Coronary artery (tissue), 2 donors: ENCODE data around the gene PTPA.

Experiments used
- DNase-seq: peaks from one replicate; pipeline ENCODE4 v3.0.0-alpha.2; 2017; ENCODE audit warnings: low spot score
- H3K27ac ChIP-seq, 2 donors: fragments of 200-600 bp; sonication (generic); one replicate each; pipeline ENCODE4 v1.5.1; 2016 to 2019
- H3K4me3 ChIP-seq: fragments of 200-600 bp; sonication (generic); 2 replicates; pipeline ENCODE4 v1.5.1; 2016; ENCODE audit warnings: mild to moderate bottlenecking, moderate library complexity
- TF ChIP-seq, protein P1 (sequence below): fragments of 200-600 bp; sonication (generic); IDR thresholded peaks from one replicate; pipeline ENCODE4 v1.5.1; 2019; ENCODE audit warnings: antibody characterized with exemption

The PTPA gene

DNA sequence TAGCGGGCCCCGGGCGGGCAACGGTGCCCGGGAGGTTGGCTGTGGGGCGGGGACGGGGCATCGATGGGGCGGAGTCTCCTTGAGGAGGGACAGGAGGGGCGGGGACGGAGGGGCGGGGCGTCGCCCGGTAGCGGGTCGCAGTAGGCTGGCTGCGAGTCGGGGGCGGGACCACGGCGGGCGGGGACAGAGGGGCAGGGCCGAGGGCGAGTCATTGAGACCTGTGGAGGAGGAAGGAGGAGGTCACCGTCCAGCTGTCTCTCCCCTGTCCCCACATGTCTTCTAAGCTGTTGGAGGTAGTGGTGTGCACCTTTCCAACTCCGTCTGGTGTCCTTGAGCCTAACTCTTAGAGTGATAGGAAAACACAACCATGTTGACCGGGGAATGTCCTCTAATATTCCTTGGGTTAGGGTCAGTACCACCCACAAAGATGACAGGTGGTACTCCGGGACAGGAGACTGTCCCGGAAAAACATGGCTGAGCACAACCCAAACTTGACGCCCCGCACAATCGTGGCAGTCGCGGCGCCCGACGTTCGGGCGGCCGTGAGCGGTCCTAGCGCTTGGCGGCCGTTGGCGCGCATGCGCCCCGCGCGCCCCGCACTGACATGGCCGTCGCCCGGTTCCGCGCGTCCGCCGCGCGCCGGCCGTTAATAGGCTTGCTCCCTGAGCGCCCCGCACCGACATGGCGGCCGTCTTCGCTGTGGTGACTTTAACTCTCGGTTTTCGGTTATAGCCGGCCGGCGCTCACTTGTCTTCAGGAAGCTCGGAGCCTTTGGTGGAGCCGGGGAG is at the start of gene PTPA, which contains the start of gene CRAT:
PTPA (plus strand) TSS at position 676 of the 788 bp plus-strand sequence. CDS start 186 bp downstream, outside the sequence.
CRAT (minus strand) TSS at position 54 of the 788 bp plus-strand sequence. CDS start 284 bp downstream, outside the sequence.
- peak within 1 kb of the TSS; percentile 88 to 91 for H3K27ac ChIP-seq
- peak within 1 kb of the TSS; percentile 99 for H3K4me3 ChIP-seq
- peak; percentile 98 for DNase-seq
- TF ChIP-seq, protein P1, sequence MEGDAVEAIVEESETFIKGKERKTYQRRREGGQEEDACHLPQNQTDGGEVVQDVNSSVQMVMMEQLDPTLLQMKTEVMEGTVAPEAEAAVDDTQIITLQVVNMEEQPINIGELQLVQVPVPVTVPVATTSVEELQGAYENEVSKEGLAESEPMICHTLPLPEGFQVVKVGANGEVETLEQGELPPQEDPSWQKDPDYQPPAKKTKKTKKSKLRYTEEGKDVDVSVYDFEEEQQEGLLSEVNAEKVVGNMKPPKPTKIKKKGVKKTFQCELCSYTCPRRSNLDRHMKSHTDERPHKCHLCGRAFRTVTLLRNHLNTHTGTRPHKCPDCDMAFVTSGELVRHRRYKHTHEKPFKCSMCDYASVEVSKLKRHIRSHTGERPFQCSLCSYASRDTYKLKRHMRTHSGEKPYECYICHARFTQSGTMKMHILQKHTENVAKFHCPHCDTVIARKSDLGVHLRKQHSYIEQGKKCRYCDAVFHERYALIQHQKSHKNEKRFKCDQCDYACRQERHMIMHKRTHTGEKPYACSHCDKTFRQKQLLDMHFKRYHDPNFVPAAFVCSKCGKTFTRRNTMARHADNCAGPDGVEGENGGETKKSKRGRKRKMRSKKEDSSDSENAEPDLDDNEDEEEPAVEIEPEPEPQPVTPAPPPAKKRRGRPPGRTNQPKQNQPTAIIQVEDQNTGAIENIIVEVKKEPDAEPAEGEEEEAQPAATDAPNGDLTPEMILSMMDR, result no peak

DNA sequence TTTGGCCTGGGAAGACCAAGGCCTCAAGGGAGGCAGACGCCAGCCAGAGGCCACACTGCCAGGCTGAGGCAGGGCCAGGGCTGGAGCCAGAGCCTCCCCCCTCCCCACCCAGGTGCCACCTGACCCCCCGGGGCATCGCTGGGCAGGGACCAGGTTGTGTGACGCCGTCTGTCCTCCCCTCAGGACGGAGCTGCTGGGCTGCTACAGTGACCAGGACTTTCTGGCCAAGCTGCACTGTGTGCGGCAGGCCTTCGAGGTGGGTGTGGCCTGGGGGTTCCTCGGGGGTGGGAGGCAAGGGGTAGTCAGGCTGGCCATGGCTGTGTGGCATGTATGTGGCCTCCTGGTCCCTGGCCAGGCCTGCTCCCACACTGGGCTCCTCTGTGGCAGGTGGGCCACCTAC is 48.2 kb upstream of the PTPA start:
- TF ChIP-seq, protein P1, result no peak
- no peak for DNase-seq

DNA sequence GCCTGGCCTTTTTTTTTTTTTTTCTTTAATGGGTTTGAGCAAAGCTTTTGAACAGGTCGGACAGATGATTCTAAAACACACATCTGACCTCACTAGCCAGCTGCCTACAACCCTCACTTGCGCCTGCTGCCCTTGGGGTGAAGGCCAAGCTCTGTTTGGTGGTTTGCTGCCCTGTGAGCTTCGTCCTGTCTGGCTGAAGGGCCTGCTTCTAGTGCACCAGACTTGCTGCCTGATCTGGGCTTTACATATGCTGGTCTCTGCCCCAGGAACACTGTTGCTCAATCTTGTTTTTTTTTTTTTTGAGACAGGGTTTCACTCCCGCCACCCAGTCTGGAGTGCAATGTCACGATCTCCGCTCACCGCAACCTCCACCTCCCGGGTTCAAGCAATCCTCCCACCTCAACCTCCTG is 46.7 kb upstream of the PTPA start:
- DNase-seq, result no peak
- H3K27ac ChIP-seq, result no peak overlapping the region
- TF ChIP-seq, protein P1, result no peak

More for the DNA sequence above, 48.2 kb upstream of the PTPA start:
- Histone ChIP-seq H3K27ac (no peak overlapping the region), H3K4me3 (no peak overlapping the region)

DNA sequence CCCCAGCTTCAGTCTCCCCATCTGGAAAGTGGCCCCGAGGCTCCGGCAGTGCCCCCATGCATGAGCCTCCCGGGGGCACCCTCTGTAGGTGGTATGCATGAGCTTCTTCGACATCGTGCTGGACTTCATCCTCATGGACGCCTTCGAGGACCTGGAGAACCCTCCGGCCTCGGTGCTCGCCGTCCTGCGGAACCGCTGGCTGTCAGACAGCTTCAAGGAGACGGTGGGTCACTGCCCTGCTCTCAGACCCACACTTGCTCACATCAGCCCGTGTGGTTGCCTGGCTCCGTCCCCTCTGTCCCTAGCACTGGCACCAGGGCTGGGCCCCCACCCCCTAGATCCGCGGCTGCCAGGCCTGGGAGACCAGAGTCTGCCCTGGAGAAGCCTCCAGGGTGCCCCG is 43.1 kb upstream of the PTPA start:
- no peak for DNase-seq
- TF ChIP-seq, protein P1, result no peak
- H3K27ac ChIP-seq, result no peak overlapping the region
- H3K4me3 ChIP-seq, result no peak overlapping the region

More for the DNA sequence above, 46.7 kb upstream of the PTPA start:
- H3K4me3 ChIP-seq, result no peak overlapping the region

DNA sequence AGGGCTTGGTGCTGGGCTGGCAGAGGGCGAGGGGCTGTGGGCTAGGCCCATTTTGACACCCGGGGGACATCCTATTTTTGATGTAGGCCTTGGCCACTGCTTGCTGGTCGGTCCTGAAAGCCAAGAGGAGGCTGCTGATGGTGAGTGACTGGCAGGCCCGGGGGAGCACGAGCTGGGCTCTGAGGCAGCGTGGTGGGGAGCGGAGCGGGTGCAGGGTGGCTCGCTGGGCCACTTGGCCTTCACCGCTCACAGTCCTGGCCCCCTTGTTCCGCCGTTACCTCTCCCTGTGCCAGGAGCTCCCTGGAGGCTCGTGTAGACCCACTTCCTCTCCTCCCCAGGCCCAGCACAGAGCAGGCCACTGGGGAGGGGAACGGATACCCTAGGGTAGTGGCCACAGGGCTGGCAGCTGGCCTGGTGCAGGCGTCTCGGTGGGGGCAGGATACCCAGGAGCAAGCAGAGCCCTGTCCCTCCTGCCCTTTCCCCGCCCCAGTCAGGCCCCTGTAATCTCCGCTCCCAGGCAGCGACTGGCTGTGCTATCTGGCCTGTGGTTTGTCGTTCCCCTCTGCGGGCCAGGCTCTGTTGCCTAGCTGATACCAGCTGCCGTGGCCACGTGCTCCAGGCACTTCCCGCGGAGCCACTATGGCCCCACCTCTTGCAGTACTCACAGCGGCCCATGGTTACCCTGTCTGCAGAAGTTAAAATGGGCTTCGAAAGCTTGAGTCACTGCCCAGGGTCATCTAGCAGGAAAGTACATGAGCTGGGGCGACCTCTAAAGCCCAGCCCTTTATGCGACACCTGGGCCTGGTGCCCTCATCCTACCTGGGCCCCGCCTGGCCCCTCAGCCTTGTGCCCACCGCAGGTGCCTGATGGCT is 42.0 kb upstream of the PTPA start:
- no peak for DNase-seq
- TF ChIP-seq, protein P1, result no peak
- Histone ChIP-seq H3K27ac (peak overlapping the region in 1 of 2 donors; percentile 10), H3K4me3 (no peak overlapping the region)

DNA sequence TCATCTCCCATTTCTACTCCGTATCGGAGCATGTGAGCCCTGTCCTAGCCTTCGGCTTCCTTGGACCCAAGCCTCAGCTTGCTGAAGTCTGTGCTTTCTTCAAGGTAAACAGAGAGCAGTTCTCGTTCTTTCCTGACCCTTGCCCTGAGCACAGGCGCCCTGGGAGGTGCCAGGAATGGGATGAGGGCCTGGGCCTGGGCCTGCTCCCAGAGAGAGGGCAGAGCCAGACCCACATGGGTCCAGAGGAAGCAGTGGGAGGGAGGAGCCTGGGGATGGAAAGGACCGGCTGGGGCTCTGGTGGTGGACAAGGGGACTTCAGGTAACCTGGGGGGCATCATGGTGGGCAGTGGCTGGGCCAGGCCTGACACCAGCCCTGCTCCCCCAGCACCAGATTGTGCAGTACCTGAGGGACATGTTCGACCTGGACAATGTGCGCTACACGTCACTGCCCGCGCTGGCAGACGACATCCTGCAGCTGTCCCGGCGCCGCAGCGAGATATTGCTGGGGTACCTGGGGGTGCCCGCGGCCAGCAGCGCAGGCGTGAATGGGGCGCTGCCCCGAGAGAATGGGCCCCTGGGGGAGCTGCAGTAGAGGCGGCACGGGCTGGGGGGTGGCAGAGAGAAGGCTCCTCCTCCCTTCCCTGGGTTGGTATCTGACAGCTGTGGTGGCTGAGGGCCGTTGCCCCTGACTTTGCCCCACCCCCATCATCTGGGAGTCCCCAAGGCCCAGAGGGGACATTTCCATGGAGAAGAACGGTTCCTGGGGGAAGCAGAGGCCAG is 41.2 kb upstream of the PTPA start:
- Histone ChIP-seq H3K4me3 (no peak overlapping the region), H3K27ac (no peak overlapping the region)
- TF ChIP-seq, protein P1, result no peak
- no peak for DNase-seq
